ENCODE results near the gene XPO1. TPM values are rescaled to one million over a fixed set of nuclear protein-coding genes. Genes with fewer than 3 reads are reported as not detected.

The XPO1 gene
- total and polyA plus RNA-seq, 10 donors: 56.8 to 164 (median 101) TPM

GRCh38 chr2:61562615-61563014 lies 24.5 kb upstream of the XPO1 start:
- DNase-seq: no peak

GRCh38 chr2:61558160-61558559 lies 20.0 kb upstream of the XPO1 start:
- H3K4me3 ChIP-seq: no peak overlapping the region
- H3K4me1 ChIP-seq: no peaks in the 10 kb centered on the region
- no peaks in the 10 kb centered on the region for H3K9me3 ChIP-seq
- H3K27ac ChIP-seq: no peak overlapping the region
- intact Hi-C loops (cut with DNase I; ENCODE audit: low total_unique reads): no loop called here
- TF ChIP-seq CTCF (IDR thresholded peaks at IDR 0.05 in 8 of 11, conservative IDR thresholded peaks at IDR 0.05 in 3 of 11): no peak
- TF ChIP-seq POLR2A (IDR thresholded peaks at IDR 0.05): no peak
- no peak for TF ChIP-seq POLR2AphosphoS5 (IDR thresholded peaks at IDR 0.05)
- 80 to 92% (median 82%) methylated on average over 5 of the region's 5 CpGs for WGBS, 5 donors
- no peaks in the 10 kb centered on the region for H3K36me3 ChIP-seq
- no peak for DNase-seq
- no peaks in the 10 kb centered on the region for H3K27me3 ChIP-seq (replicated peaks in 1 of 7)

More at GRCh38 chr2:61562615-61563014, 24.5 kb upstream of the XPO1 start:
- Histone ChIP-seq H3K27me3 (replicated peaks in 1 of 7) (no peaks in the 10 kb centered on the region), H3K4me3 (no peak overlapping the region), H3K9me3 (no peaks in the 10 kb centered on the region), H3K27ac (no peak overlapping the region), H3K4me1 (no peaks in the 10 kb centered on the region), H3K36me3 (no peaks in the 10 kb centered on the region)
- TF ChIP-seq CTCF (IDR thresholded peaks at IDR 0.05 in 8 of 11, conservative IDR thresholded peaks at IDR 0.05 in 3 of 11) (no peak), POLR2AphosphoS5 (IDR thresholded peaks at IDR 0.05) (no peak), POLR2A (IDR thresholded peaks at IDR 0.05) (no peak)
- 85 to 98% (median 95%) methylated on average over 2 of the region's 2 CpGs for WGBS, 5 donors
- intact Hi-C loops (cut with DNase I; ENCODE audit: low total_unique reads): no loop called here

GRCh38 chr2:61557381-61557780 lies 19.2 kb upstream of the XPO1 start:
- WGBS, 5 donors: 86 to 95% (median 89%) methylated on average over 6 of the region's 6 CpGs
- DNase-seq: no peak
- Histone ChIP-seq H3K27me3 (replicated peaks in 1 of 7) (no peaks in the 10 kb centered on the region), H3K4me3 (no peak overlapping the region), H3K9me3 (no peaks in the 10 kb centered on the region), H3K27ac (no peak overlapping the region), H3K4me1 (no peaks in the 10 kb centered on the region), H3K36me3 (no peaks in the 10 kb centered on the region)
- TF ChIP-seq POLR2A (IDR thresholded peaks at IDR 0.05): no peak
- intact Hi-C loops (cut with DNase I; ENCODE audit: low total_unique reads): no loop called here

- TF ChIP-seq POLR2A (IDR thresholded peaks at IDR 0.05) (no peak), CTCF (IDR thresholded peaks at IDR 0.05 in 8 of 11, conservative IDR thresholded peaks at IDR 0.05 in 3 of 11) (no peak), POLR2AphosphoS5 (IDR thresholded peaks at IDR 0.05) (no peak)
- Histone ChIP-seq H3K27me3 (replicated peaks in 1 of 7) (no peaks in the 10 kb centered on the region), H3K9me3 (no peaks in the 10 kb centered on the region), H3K27ac (no peak overlapping the region), H3K4me3 (no peak overlapping the region), H3K4me1 (no peaks in the 10 kb centered on the region), H3K36me3 (no peaks in the 10 kb centered on the region)
- intact Hi-C loops (cut with DNase I; ENCODE audit: low total_unique reads): no loop called here
- no peak for DNase-seq
- WGBS, 5 donors: 81 to 91% (median 87%) methylated on average over 1 of the region's 1 CpG
Observed at GRCh38 chr2:61554604-61555003, 16.4 kb upstream of the XPO1 start.
